K562 (cell line): ENCODE data around the gene PHTF1. TPM values are rescaled to one million over a fixed set of nuclear protein-coding genes. Genes with fewer than 3 reads are reported as not detected.

Experiments
- ATAC-seq: fragments of 200-7000 bp; cut with Tn5 transposase; 3 replicates; pipeline ENCODE4 v1.9.1; 2020; ENCODE audit warnings: moderate library complexity
- BruUV-seq: library from RNA; stranded (reverse); fragments of 400-500 nt; replicated peaks from 2 replicates; lab custom pipeline; 2021; lab: Mats Ljungman, UMichigan
- CTCF ChIA-PET: fragments of 300-600 bp; formaldehyde crosslinking; extraction: SDS; loops from one replicate; lab custom pipeline; 2021; ENCODE audit warnings: low intra/inter-chr PET ratio; lab: Yijun Ruan, JAX
- POLR2A ChIA-PET: fragments of 300-600, 350-650 bp; sonication (Branson Sonifier 250); formaldehyde crosslinking; extraction: SDS; loops from one replicate; lab custom pipeline; 2021; ENCODE audit warnings: antibody characterized with exemption, inconsistent platforms; lab: Yijun Ruan, JAX
- DNase-seq, 4 experiments: peaks; one replicate each; pipeline versions ENCODE4 v3.0.0 to v3.0.0-alpha.2; 2011 to 2018; ENCODE audit warnings: low spot score in 3 of 4, mixed read lengths in 3 of 4; ENCODE audit errors: extremely low read depth in 1 of 4
- FAIRE-seq: peaks from 2 replicates; lab custom pipeline; 2011; peaks lifted over from hg19 to GRCh38; lab: Jason Lieb, UNC
- H2AFZ ChIP-seq: 2 replicates; pipeline ENCODE4 v1.6.0; 2011; ENCODE audit warnings: low read depth, low read length, control low read depth, inconsistent platforms
- H3K27ac ChIP-seq: fragments of 200-600 bp; 3 replicates; pipeline ENCODE4 v1.8.0; 2011; ENCODE audit warnings: low read depth, mild to moderate bottlenecking, control low read depth, inconsistent platforms, low read length, moderate library complexity, mixed read lengths; ENCODE audit errors: extremely low read depth
- H3K27me3 ChIP-seq, 2 experiments: fragments of 300-600 bp in 1 of 2; 2 replicates in 1 of 2; 3 replicates in 1 of 2; pipeline versions ENCODE4 v1.6.0 to v1.8.0; 2011; ENCODE audit warnings: inconsistent platforms in 2 of 2, low read length in 2 of 2, mild to moderate bottlenecking in 1 of 2, mixed read lengths in 1 of 2, moderate library complexity in 1 of 2; ENCODE audit not compliant: control insufficient read depth in 2 of 2, insufficient read depth in 2 of 2
- H3K36me3 ChIP-seq: fragments of 300-600 bp; 3 replicates; pipeline ENCODE4 v1.8.0; 2011; ENCODE audit warnings: mild to moderate bottlenecking, low read length, inconsistent platforms; ENCODE audit not compliant: control insufficient read depth, insufficient read depth
- H3K4me1 ChIP-seq, 2 experiments: fragments of 200-600 bp in 1 of 2; replicated peaks in 1 of 2; 2 replicates in 1 of 2; 3 replicates in 1 of 2; pipeline versions ENCODE4 v1.5.1 to v1.8.0; 2011; ENCODE audit warnings: inconsistent platforms in 2 of 2, low read length in 2 of 2, mild to moderate bottlenecking in 1 of 2, mixed read lengths in 1 of 2, moderate library complexity in 1 of 2; ENCODE audit not compliant: control insufficient read depth in 2 of 2, insufficient read depth in 2 of 2
- H3K4me2 ChIP-seq: 2 replicates; pipeline ENCODE4 v1.6.1; 2011; ENCODE audit warnings: low read length, control low read depth, inconsistent platforms, mixed read lengths; ENCODE audit not compliant: insufficient read depth
- H3K4me3 ChIP-seq: fragments of 200-600 bp; sonication (generic), shearing (Covaris generic); 2 replicates; pipeline ENCODE4 v1.5.1; 2016; ENCODE audit warnings: control low read depth, inconsistent platforms
- H3K79me2 ChIP-seq: fragments of 200-600 bp; 3 replicates; pipeline ENCODE4 v1.8.0; 2011; ENCODE audit warnings: low read length, inconsistent platforms; ENCODE audit not compliant: control insufficient read depth, insufficient read depth
- H3K9ac ChIP-seq, 2 experiments: 2 replicates each; pipeline versions ENCODE4 v1.6.0 to v1.6.1; 2011; ENCODE audit warnings: low read depth in 2 of 2, low read length in 2 of 2, control low read depth in 1 of 2, inconsistent platforms in 1 of 2, mild to moderate bottlenecking in 1 of 2, mixed read lengths in 1 of 2; ENCODE audit not compliant: insufficient read depth in 1 of 2
- H3K9me1 ChIP-seq: one replicate; pipeline ENCODE4 v1.6.0; 2011; ENCODE audit warnings: inconsistent platforms, mild to moderate bottlenecking, low read length, moderate library complexity; ENCODE audit not compliant: control insufficient read depth, insufficient read depth
- H3K9me3 ChIP-seq: replicated peaks from 2 replicates; pipeline ENCODE4 v1.5.1; 2011; ENCODE audit warnings: low read depth, low read length, inconsistent platforms; ENCODE audit not compliant: control insufficient read depth, insufficient read depth
- H4K20me1 ChIP-seq: replicated peaks from 2 replicates; pipeline ENCODE4 v1.6.1; 2011; ENCODE audit warnings: low read length, inconsistent platforms, mixed read lengths; ENCODE audit not compliant: control insufficient read depth, insufficient read depth
- EP400 ChIP-seq: fragments of 450-650 bp; IDR thresholded peaks from 2 replicates; pipeline ENCODE4 v1.6.1; 2017; ENCODE audit warnings: antibody characterized with exemption, mild to moderate bottlenecking, moderate library complexity
- ESRRA ChIP-seq: fragments of 450-650 bp; IDR thresholded peaks from 2 replicates; pipeline ENCODE4 v1.6.1; 2014; ENCODE audit warnings: low read depth, mild to moderate bottlenecking, moderate library complexity, borderline replicate concordance
- ETS2 ChIP-seq: IDR thresholded peaks from 2 replicates; pipeline ENCODE4 v1.6.1; 2016; ENCODE audit warnings: borderline replicate concordance, missing genetic modification characterization, mild to moderate bottlenecking, moderate library complexity, missing compliant biosample characterization; ENCODE audit not compliant: poor library complexity, severe bottlenecking
- FOXP1 ChIP-seq: sonication (generic); formaldehyde crosslinking; IDR thresholded peaks from 2 replicates; pipeline ENCODE4 v1.8.0; 2022; ENCODE audit warnings: mild to moderate bottlenecking, missing genetic modification reagents
- RBM25 ChIP-seq: fragments of 200-400 bp; formaldehyde crosslinking; IDR thresholded peaks from 2 replicates; pipeline ENCODE4 v1.6.1; 2018; ENCODE audit warnings: low read length, low read depth, moderate library complexity; ENCODE audit not compliant: severe bottlenecking
- ZNF586 ChIP-seq: fragments of 450-650 bp; formaldehyde crosslinking; conservative IDR thresholded peaks from 2 replicates; pipeline ENCODE4 v1.4.0; 2020; ENCODE audit warnings: mild to moderate bottlenecking, moderate library complexity
- WGBS: fragments of 100-300 bp; shearing (Covaris generic); methylation state at CpG from one replicate; pipeline ENCODE4 v1.1.6; 2016; ENCODE audit warnings: low coverage, mixed read lengths; ENCODE audit not compliant: insufficient coverage; ENCODE audit errors: missing lambda C conversion rate; 5-methylcytosine and 5-hydroxymethylcytosine counted together
- in situ Hi-C: fragments of 300-500 bp; cut with MboI; formaldehyde crosslinking; loops from 4 replicates; pipeline ENCODE4 v1.15.0; 2018; ENCODE audit warnings: inconsistent platforms, mixed read lengths
- intact Hi-C: fragments of 100-400 bp; cut with micrococcal nuclease; formaldehyde crosslinking; loops from 2 replicates; pipeline ENCODE4 v1.14.2; 2022
- polyA plus RNA-seq, 8 experiments: library from polyadenylated mRNA; depleted of rRNA in 4 of 8; stranded (reverse) in 5 of 8; unstranded in 3 of 8; fragments of >200 nt; fragmentation: Nextera tagmentation in 2 of 8; fragmentation: Illumina TruSeq in 1 of 8; extraction: Ambion mirVana in 2 of 8; extraction: Trizol in 1 of 8; gene quantifications; 2 replicates each; pipeline versions ENCODE4 v1.2.1 to v1.2.3, GENCODE V29; 2011 to 2014; ENCODE audit warnings: inconsistent platforms in 1 of 8, missing spikeins in 1 of 8
- total RNA-seq, 7 experiments: library from RNA; depleted of rRNA in 6 of 7; stranded (reverse); fragments of >200 nt in 6 of 7; fragmentation: Illumina TruSeq in 2 of 7; extraction: Trizol in 2 of 7; gene quantifications; 2 replicates each; pipeline versions ENCODE4 v1.2.1 to v1.2.3, GENCODE V29; 2011 to 2021; ENCODE audit warnings: low replicate concordance in 1 of 7
- TF ChIP-seq, protein P1 (sequence below): fragments of 450-650 bp; IDR thresholded peaks from 2 replicates; pipeline ENCODE4 v1.6.1; 2016
- TF ChIP-seq, protein P2 (sequence below), 2 experiments: fragments of 250-450 bp in 1 of 2; fragments of 450-650 bp in 1 of 2; sonication (Bioruptor Pico) in 1 of 2; IDR thresholded peaks; 2 replicates each; pipeline versions ENCODE4 v1.6.1 to v1.8.0; 2016 to 2021; ENCODE audit warnings: mild to moderate bottlenecking in 2 of 2, moderate library complexity in 2 of 2, missing compliant biosample characterization in 1 of 2, missing genetic modification characterization in 1 of 2

PHTF1 gene
- total and polyA plus RNA-seq, 9 of the 15 experiments (the other 6 are each of a cell fraction or from before 2014, with no cell fraction given): 8.4 to 36.2 (median 23.0) TPM

DNA sequence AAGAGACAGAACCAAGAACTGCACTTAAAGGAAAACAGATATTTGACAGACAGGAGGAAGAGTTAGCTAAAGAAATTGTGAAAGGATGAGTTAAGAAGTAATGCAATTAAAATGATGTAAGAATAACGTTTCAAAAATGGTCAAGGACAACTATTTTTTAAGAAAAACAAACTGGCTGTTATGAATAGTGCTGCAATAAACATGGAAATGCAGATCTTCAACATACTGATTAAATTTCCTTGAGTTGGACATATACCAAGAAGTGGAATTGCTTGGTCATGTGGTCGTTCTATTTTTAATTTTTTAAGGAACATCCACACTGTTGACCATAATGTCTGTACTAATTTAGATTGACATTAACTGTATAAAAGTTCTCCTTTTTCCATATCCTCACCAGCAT, 23.1 kb upstream of the PHTF1 start:
- ChIA-PET CTCF (no interaction called here), POLR2A (no interaction called here)
- H3K9me3 ChIP-seq: no peaks in the 10 kb centered on the region
- no peak for ATAC-seq
- H3K79me2 ChIP-seq: peaks cover 97% of the 10 kb centered on the region
- no peak overlapping the region for H3K4me3 ChIP-seq
- DNase-seq: no peak
- H3K36me3 ChIP-seq: peaks cover 10% of the 10 kb centered on the region; the same call in 2 of the 3 replicates
- no peak overlapping the region for H2AFZ ChIP-seq
- TF ChIP-seq ETS2 (tag) (no peak), ZNF586 (CRISPR knock-in tag) (no peak), RBM25 (peak; percentile 4), EP400 (peak; percentile 21; the same call in 1 of the 2 replicates), ESRRA (no peak), FOXP1 (CRISPR knock-in tag) (no peak)
- TF ChIP-seq, protein P1, sequence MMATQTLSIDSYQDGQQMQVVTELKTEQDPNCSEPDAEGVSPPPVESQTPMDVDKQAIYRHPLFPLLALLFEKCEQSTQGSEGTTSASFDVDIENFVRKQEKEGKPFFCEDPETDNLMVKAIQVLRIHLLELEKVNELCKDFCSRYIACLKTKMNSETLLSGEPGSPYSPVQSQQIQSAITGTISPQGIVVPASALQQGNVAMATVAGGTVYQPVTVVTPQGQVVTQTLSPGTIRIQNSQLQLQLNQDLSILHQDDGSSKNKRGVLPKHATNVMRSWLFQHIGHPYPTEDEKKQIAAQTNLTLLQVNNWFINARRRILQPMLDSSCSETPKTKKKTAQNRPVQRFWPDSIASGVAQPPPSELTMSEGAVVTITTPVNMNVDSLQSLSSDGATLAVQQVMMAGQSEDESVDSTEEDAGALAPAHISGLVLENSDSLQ: 0 out of 2 replicates have a peak, but pooled peaks have one; percentile 18
- TF ChIP-seq, protein P2, sequence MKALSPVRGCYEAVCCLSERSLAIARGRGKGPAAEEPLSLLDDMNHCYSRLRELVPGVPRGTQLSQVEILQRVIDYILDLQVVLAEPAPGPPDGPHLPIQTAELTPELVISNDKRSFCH (CRISPR knock-in tag; IDR thresholded peaks at IDR 0.05): no peak
- TF ChIP-seq, protein P2 (tag; IDR thresholded peaks at IDR 0.05): no peak
- in situ Hi-C loops: no loop called here
- H3K9me1 ChIP-seq: no peaks in the 10 kb centered on the region
- H3K4me1 ChIP-seq: peaks cover 15 to 60% of the 10 kb centered on the region in 2 experiments
- FAIRE-seq: no peak
- H4K20me1 ChIP-seq: peaks cover 28% of the 10 kb centered on the region; the same call in 1 of the 2 replicates
- H3K27ac ChIP-seq: no peak overlapping the region; the same call in 1 of the 3 replicates
- H3K27me3 ChIP-seq: no peaks in the 10 kb centered on the region
- 25% methylated on average over 2 of the region's 2 CpGs for WGBS
- no peak overlapping the region for H3K4me2 ChIP-seq
- BruUV-seq: no TSS peak
- intact Hi-C loops: loop anchor here (2.0 kb wide), 1 partner anchor 22 kb away; no protein-coding TSS in a partner anchor
- H3K9ac ChIP-seq: no peak overlapping the region
